Measurements from ENCODE around the gene PPP1R12B.
A peak's percentile ranks its signal among the peaks of the same experiment; 100 is the strongest.
"Not testable (repeated sequence)": the region's sequence is repeated elsewhere in the genome, so short reads cannot be mapped to it uniquely, and the experiment has no call there.

Gene PPP1R12B

GRCh38 chr1:202488178-202488649 is 139.7 kb downstream of the PPP1R12B start:
- DNase-seq, result peak; percentile 72

- peak; percentile 91 for DNase-seq
These were observed 140.6 kb downstream of the PPP1R12B start for GRCh38 chr1:202489101-202489500.

- not testable (repeated sequence) for DNase-seq
These were observed 144.6 kb downstream of the PPP1R12B start for GRCh38 chr1:202493112-202493511.

GRCh38 chr1:202498542-202498941 is 150.0 kb downstream of the PPP1R12B start:
- peak; percentile 30 for DNase-seq

GRCh38 chr1:202499997-202500396 is 151.5 kb downstream of the PPP1R12B start:
- DNase-seq, result peak; percentile 43

- peak; percentile 55 for DNase-seq
These were observed 152.8 kb downstream of the PPP1R12B start for GRCh38 chr1:202501281-202501680.

GRCh38 chr1:202505356-202505755 is 156.9 kb downstream of the PPP1R12B start:
- DNase-seq, result peak; percentile 83

- peak; percentile 66 for DNase-seq
These were observed 157.5 kb downstream of the PPP1R12B start for GRCh38 chr1:202505880-202506575.

GRCh38 chr1:202508863-202509262 is 160.4 kb downstream of the PPP1R12B start:
- DNase-seq, result not testable (repeated sequence)

GRCh38 chr1:202513875-202514274 is 165.4 kb downstream of the PPP1R12B start:
- not testable (repeated sequence) for DNase-seq

GRCh38 chr1:202516434-202516877 is 168.0 kb downstream of the PPP1R12B start:
- DNase-seq, result no peak

- not testable (repeated sequence) for DNase-seq
These were observed 168.6 kb downstream of the PPP1R12B start for GRCh38 chr1:202517146-202517545.

- DNase-seq, result not testable (repeated sequence)
These were observed 169.7 kb downstream of the PPP1R12B start for GRCh38 chr1:202518180-202518579.

- not testable (repeated sequence) for DNase-seq
These were observed 170.4 kb downstream of the PPP1R12B start for GRCh38 chr1:202518905-202519304.

GRCh38 chr1:202520129-202520856 is 171.8 kb downstream of the PPP1R12B start:
- DNase-seq, result not testable (repeated sequence)

GRCh38 chr1:202520857-202521216 is 172.3 kb downstream of the PPP1R12B start:
- not testable (repeated sequence) for DNase-seq

- not testable (repeated sequence) for DNase-seq
These were observed 173.0 kb downstream of the PPP1R12B start for GRCh38 chr1:202521484-202521883.

GRCh38 chr1:202521886-202522285 is 173.4 kb downstream of the PPP1R12B start:
- no peak for DNase-seq

- not testable (repeated sequence) for DNase-seq
These were observed 177.6 kb downstream of the PPP1R12B start for GRCh38 chr1:202526056-202526455.

GRCh38 chr1:202528096-202528722 is 179.7 kb downstream of the PPP1R12B start:
- not testable (repeated sequence) for DNase-seq

- DNase-seq, result not testable (repeated sequence)
These were observed 182.2 kb downstream of the PPP1R12B start for GRCh38 chr1:202530686-202531085.

- DNase-seq, result no peak
These were observed 182.9 kb downstream of the PPP1R12B start for GRCh38 chr1:202531472-202531811.

Measured in fibroblast of skin of scalp (primary cell).